Esophagus muscularis mucosa (tissue), 4 donors: ENCODE results near the gene CIZ1.

Source experiments
- CTCF ChIP-seq, 3 experiments: fragments of 200-600 bp in 2 of 3; fragments of 450-650 bp in 1 of 3; sonication (generic) in 2 of 3; IDR thresholded peaks; one replicate each; pipeline ENCODE4 v1.5.1; 2017 to 2019; ENCODE audit warnings: antibody characterized with exemption in 3 of 3, mild to moderate bottlenecking in 2 of 3, moderate library complexity in 1 of 3
- EP300 ChIP-seq: sonication (generic); formaldehyde crosslinking; IDR thresholded peaks from one replicate; pipeline ENCODE4 v1.6.1; 2017; ENCODE audit warnings: antibody characterized with exemption
- POLR2A ChIP-seq: fragments of 450-650 bp; IDR thresholded peaks from one replicate; pipeline ENCODE4 v1.6.1; 2017; ENCODE audit warnings: antibody characterized with exemption, moderate library complexity, mild to moderate bottlenecking, low read depth
- POLR2AphosphoS5 ChIP-seq, 2 donors: sonication (generic); formaldehyde crosslinking; IDR thresholded peaks; one replicate each; pipeline ENCODE4 v1.6.1; 2017; ENCODE audit warnings: antibody characterized with exemption in 2 of 2

GRCh38 chr9:128187361-128187760 lies 4.0 kb downstream of the CIZ1 start:
- TF ChIP-seq CTCF (IDR thresholded peaks at IDR 0.05) (no peak), EP300 (no peak), POLR2AphosphoS5 (IDR thresholded peaks at IDR 0.05) (no peak), POLR2A (no peak)
